ENCODE measurements around the gene SIRT7.

- TF ChIP-seq CTCF (conservative IDR thresholded peaks at IDR 0.05) (no peak), EZH2 (IDR thresholded peaks at IDR 0.05; ENCODE audit: low read depth) (no peak)
Measured at GRCh38 chr17:81939881-81940385, 22.0 kb upstream of the SIRT7 start.
